Skin of body (tissue), 2 donors: ENCODE results near the gene RGMA. TPM values are rescaled to one million over a fixed set of nuclear protein-coding genes. Genes with fewer than 3 reads are reported as not detected.
A peak's percentile ranks its signal among the peaks of the same experiment; 100 is the strongest.
"Not testable (repeated sequence)": the region's sequence is repeated elsewhere in the genome, so short reads cannot be mapped to it uniquely, and the experiment has no call there.

Experiments
- DNase-seq: peaks from one replicate; lab custom pipeline; 2025; lab: John Stamatoyannopoulos, UW
- total RNA-seq: library from RNA; depleted of rRNA; stranded (reverse); fragments of >200 nt; gene quantifications from one replicate; pipeline ENCODE4 v1.2.3, GENCODE V29; 2014

Gene RGMA
- total RNA-seq, 1 donor from 2014 or later, result 10.4 TPM

GRCh38 chr15:93035092-93035915 is 53.7 kb downstream of the RGMA start:
- DNase-seq, result no peak

GRCh38 chr15:93034512-93034911 is 54.5 kb downstream of the RGMA start:
- DNase-seq, result no peak

- no peak for DNase-seq
Measured at GRCh38 chr15:93033434-93034045, 55.5 kb downstream of the RGMA start.

- DNase-seq, result not testable (repeated sequence)
Measured at GRCh38 chr15:93032515-93033206, 56.4 kb downstream of the RGMA start.

- DNase-seq, result not testable (repeated sequence)
Measured at GRCh38 chr15:93031557-93032384, 57.2 kb downstream of the RGMA start.

- no peak for DNase-seq
Measured at GRCh38 chr15:93031103-93031464, 57.9 kb downstream of the RGMA start.

- DNase-seq, result peak; percentile 52
Measured at GRCh38 chr15:93030430-93031102, 58.4 kb downstream of the RGMA start.

- DNase-seq, result no peak
Measured at GRCh38 chr15:93029836-93030429, 59.1 kb downstream of the RGMA start.

GRCh38 chr15:93029214-93029835 is 59.7 kb downstream of the RGMA start:
- DNase-seq, result no peak

GRCh38 chr15:93028632-93029213 is 60.3 kb downstream of the RGMA start:
- peak; percentile 33 for DNase-seq

- no peak for DNase-seq
Measured at GRCh38 chr15:93028111-93028631, 60.8 kb downstream of the RGMA start.

- DNase-seq, result no peak
Measured at GRCh38 chr15:93027413-93027812, 61.6 kb downstream of the RGMA start.

GRCh38 chr15:93026380-93026817 is 62.6 kb downstream of the RGMA start:
- no peak for DNase-seq

- no peak for DNase-seq
Measured at GRCh38 chr15:93025625-93025982, 63.4 kb downstream of the RGMA start.

- DNase-seq, result no peak
Measured at GRCh38 chr15:93024716-93025624, 64.0 kb downstream of the RGMA start.

- DNase-seq, result no peak
Measured at GRCh38 chr15:93024293-93024692, 64.7 kb downstream of the RGMA start.

- no peak for DNase-seq
Measured at GRCh38 chr15:93020976-93021772, 67.8 kb downstream of the RGMA start.

GRCh38 chr15:93019971-93020370 is 69.0 kb downstream of the RGMA start:
- DNase-seq, result no peak
